Cardiac fibroblast (primary cell): ENCODE measurements around the gene RPS6KC1.

Source experiments
- DNase-seq, 2 donors: peaks; one replicate each; pipeline versions ENCODE4 v3.0.0 to v3.0.0-alpha.2; 2010; ENCODE audit warnings: low read depth in 2 of 2
- H3K4me3 ChIP-seq, 2 donors: replicated peaks in 1 of 2; 1 replicate in 1 of 2; 2 replicates in 1 of 2; pipeline ENCODE4 v1.5.1; 2011; ENCODE audit warnings: low read depth in 2 of 2, low read length in 2 of 2, mild to moderate bottlenecking in 2 of 2, moderate library complexity in 1 of 2
- CTCF ChIP-seq: IDR thresholded peaks from one replicate; pipeline ENCODE4 v1.5.1; 2011; ENCODE audit warnings: low read depth, mild to moderate bottlenecking, low read length, inconsistent platforms

RPS6KC1 gene

DNA sequence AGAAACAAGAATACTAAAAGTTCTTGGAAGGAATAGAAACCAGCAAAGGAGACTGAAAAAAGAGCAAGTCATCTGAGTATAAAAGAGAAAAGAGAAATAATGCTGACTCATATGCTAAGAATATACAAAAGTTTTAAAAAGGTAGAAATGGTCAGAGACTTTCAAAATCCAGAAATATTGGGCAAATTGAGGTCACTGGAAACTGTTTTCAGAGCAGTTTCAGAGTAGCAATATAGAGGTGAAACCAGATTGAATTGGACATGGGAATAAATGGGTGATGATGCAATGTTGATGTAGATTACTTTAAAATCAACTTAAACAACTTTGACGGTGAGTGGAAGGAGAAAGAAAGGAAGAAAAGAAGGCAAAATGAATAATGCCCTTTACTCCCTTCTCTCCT, 1.8 kb upstream of the RPS6KC1 start:
- no peak for DNase-seq
- TF ChIP-seq CTCF: no peak
- no peak overlapping the region for H3K4me3 ChIP-seq

GRCh38 chr1:213050745-213051126, 305 bp upstream of the RPS6KC1 start:
- DNase-seq: no peak
- H3K4me3 ChIP-seq: peak overlapping the region; percentile 69 to 87
- TF ChIP-seq CTCF: no peak

DNA sequence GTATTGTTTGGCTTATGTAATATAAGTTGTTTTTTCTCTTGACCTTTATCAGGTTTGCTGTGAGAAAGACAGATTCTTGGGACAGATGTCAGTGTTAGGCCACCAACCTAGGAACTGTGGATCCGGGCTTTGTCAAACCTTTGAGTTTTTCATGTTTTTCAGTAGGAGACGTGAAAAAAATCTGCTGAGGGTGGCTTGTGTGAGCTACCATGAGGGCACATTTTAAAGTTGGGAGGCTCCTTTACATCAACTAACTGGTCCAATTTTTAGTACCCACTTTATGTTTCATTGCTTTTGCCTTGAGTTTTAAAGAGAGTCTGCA, 801 bp downstream of the RPS6KC1 start:
- no peak for DNase-seq

GRCh38 chr1:213053455-213053854, 2.4 kb downstream of the RPS6KC1 start:
- H3K4me3 ChIP-seq: no peak overlapping the region
- no peak for TF ChIP-seq CTCF

More for the DNA sequence above, 801 bp downstream of the RPS6KC1 start:
- no peak for TF ChIP-seq CTCF
- peak overlapping the region; percentile 69 to 87 for H3K4me3 ChIP-seq

DNA sequence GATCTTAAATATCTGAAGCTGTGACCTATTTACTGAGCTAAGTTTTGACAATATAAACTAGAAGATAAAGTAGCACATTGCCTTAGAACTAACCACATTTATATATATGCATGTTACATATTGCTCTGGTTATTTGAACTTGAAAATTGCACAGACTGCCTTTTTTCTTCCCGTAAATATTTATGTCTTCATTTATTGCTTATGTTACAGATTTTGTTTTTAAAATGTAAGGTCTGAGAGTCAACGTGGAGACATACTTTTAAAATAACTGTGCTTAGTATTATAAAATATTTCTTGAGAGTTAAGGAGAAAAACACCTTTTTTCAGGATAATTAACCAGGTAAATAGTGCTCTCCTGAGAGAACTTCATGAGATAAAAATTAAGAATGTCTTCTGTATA, 3.1 kb downstream of the RPS6KC1 start:
- no peak overlapping the region for H3K4me3 ChIP-seq
- no peak for DNase-seq
- TF ChIP-seq CTCF: no peak

More at GRCh38 chr1:213053455-213053854, 2.4 kb downstream of the RPS6KC1 start:
- DNase-seq: no peak

DNA sequence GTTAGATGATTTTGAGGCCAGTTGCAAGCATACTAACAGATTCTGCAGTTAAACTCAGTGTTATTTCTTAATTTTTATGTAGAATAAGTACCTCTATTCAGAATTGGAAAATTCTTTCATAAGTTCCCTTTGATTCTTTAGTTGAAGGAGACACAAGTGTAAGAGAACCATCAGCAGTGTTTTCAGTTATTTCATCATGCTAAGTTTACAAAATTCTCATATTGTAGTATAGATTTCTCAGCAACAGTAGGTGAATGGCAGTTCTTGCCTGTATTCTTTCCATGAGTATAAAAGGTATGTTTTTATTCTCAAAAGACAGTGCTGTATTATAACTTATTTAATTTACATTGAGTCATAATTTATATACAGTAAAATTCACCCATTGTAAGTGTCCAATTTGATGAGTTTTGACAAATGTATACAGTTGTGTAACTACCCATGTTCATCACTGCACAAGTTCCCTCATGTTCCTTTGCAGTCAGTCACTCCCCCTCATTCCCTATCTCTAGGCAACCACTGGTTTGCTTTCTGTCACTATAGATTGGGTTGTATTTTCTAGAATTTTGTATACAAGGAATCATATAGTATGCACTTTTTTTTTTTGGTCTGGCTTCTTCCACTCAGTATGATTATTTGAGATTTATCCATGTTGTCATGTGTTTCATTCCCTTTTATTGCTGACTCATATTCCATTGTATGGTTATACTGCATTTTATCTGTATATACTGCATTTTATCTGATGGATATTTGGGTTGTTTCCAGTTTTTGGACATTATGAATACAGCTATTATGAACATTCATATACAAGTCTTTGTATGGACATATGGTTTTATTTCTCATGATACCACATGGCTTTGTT, 3.9 kb downstream of the RPS6KC1 start:
- peak; percentile 20 to 21 for DNase-seq
- TF ChIP-seq CTCF: no peak
- H3K4me3 ChIP-seq: no peak overlapping the region

DNA sequence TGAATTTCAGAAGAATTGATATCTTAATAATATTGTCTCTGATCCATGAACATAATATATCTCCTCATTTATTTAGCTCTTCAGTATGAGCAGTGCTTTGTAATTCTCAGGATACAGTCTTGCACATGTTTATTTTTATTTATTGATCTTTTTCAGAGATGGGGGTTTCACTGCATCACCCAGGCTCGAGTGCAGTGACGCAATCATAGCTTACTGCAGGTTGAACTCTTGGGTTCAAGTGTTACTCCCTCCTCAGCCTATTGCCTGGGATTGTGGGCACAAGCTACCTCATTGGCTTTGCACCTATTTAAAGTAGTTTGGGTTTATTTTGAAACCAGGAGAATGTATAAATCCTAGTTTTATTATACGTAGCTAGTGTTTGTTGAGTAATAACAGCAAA, 4.7 kb downstream of the RPS6KC1 start:
- no peak for TF ChIP-seq CTCF
- H3K4me3 ChIP-seq: no peak overlapping the region
- no peak for DNase-seq
